PC-9 (cell line): ENCODE measurements around the gene PCDHB7. TPM values are rescaled to one million over a fixed set of nuclear protein-coding genes. Genes with fewer than 3 reads are reported as not detected.
A peak's percentile ranks its signal among the peaks of the same experiment; 100 is the strongest.
"Not testable (repeated sequence)": the region's sequence is repeated elsewhere in the genome, so short reads cannot be mapped to it uniquely, and the experiment has no call there.

Source experiments
- Bru-seq: library from RNA; stranded (reverse); fragments of 400-500 nt; gene quantifications from one replicate; lab custom pipeline; 2021; lab: Mats Ljungman, UMichigan
- BruChase-seq, 2 experiments: library from RNA; stranded (reverse); fragments of 400-500 nt; gene quantifications; one replicate each; lab custom pipeline; 2021; lab: Mats Ljungman, UMichigan
- BruUV-seq: library from RNA; stranded (reverse); fragments of 400-500 nt; replicated peaks from 2 replicates; lab custom pipeline; 2021; lab: Mats Ljungman, UMichigan
- CTCF ChIA-PET: fragments of 300-600 bp; sonication (Branson Sonifier 250); formaldehyde crosslinking; loops from one replicate; lab custom pipeline; 2022; ENCODE audit warnings: antibody characterized with exemption; lab: Charles Lee
- POLR2A ChIA-PET: fragments of 300-600 bp; sonication (Branson Sonifier 250); formaldehyde crosslinking; loops from one replicate; lab custom pipeline; 2022; ENCODE audit warnings: antibody characterized with exemption; ENCODE audit not compliant: unreplicated experiment; lab: Charles Lee
- DNase-seq, 2 experiments: peaks; one replicate each; pipeline versions ENCODE4 v3.0.0 to v3.0.0-alpha.2; 2015 to 2022; ENCODE audit warnings: mixed read lengths in 1 of 2
- H2AFZ ChIP-seq: fragments of 200-600 bp; sonication (generic); 2 replicates; pipeline ENCODE4 v1.8.1; 2017; ENCODE audit warnings: antibody characterized with exemption
- H3F3A ChIP-seq: fragments of 200-600 bp; sonication (generic); 2 replicates; pipeline ENCODE4 v1.8.1; 2017; ENCODE audit warnings: antibody characterized with exemption, mild to moderate bottlenecking, low read depth; ENCODE audit not compliant: insufficient read depth
- H3K27ac ChIP-seq: fragments of 200-600 bp; sonication (generic); 2 replicates; pipeline ENCODE4 v1.6.1; 2016; ENCODE audit warnings: mixed run types
- H3K27me3 ChIP-seq: fragments of 200-600 bp; sonication (generic); 2 replicates; pipeline ENCODE4 v1.6.1; 2016; ENCODE audit warnings: low read depth, mixed run types; ENCODE audit not compliant: insufficient read depth
- H3K36me3 ChIP-seq: fragments of 200-600 bp; sonication (generic); 2 replicates; pipeline ENCODE4 v1.6.1; 2016; ENCODE audit warnings: low read depth, mixed run types
- H3K4me1 ChIP-seq: fragments of 200-600 bp; sonication (generic); replicated peaks from 2 replicates; pipeline ENCODE4 v1.6.1; 2016; ENCODE audit warnings: mixed run types; ENCODE audit not compliant: insufficient read depth
- H3K4me2 ChIP-seq: fragments of 200-600 bp; sonication (generic); 2 replicates; pipeline ENCODE4 v1.6.1; 2017; ENCODE audit warnings: mixed run types
- H3K4me3 ChIP-seq: fragments of 200-600 bp; sonication (generic); 2 replicates; pipeline ENCODE4 v1.6.1; 2016; ENCODE audit warnings: mixed run types
- H3K79me2 ChIP-seq: fragments of 200-600 bp; sonication (generic); 2 replicates; pipeline ENCODE4 v1.6.1; 2017; ENCODE audit warnings: low read depth, mixed run types
- H3K9me2 ChIP-seq: fragments of 200-600 bp; sonication (generic); 2 replicates; pipeline ENCODE4 v1.8.1; 2017; ENCODE audit warnings: mild to moderate bottlenecking; ENCODE audit not compliant: insufficient read depth
- H3K9me3 ChIP-seq: fragments of 200-600 bp; sonication (generic); 2 replicates; pipeline ENCODE4 v1.8.1; 2016; ENCODE audit warnings: low read depth; ENCODE audit not compliant: insufficient read depth
- H4K20me1 ChIP-seq: fragments of 200-600 bp; sonication (generic); 2 replicates; pipeline ENCODE4 v1.8.1; 2017; ENCODE audit not compliant: insufficient read depth
- EZH2 ChIP-seq: fragments of 200-600 bp; sonication (generic); IDR thresholded peaks from 2 replicates; pipeline ENCODE4 v1.8.0; 2017; ENCODE audit warnings: antibody characterized with exemption, low read depth
- intact Hi-C: fragments of 100-400 bp; cut with micrococcal nuclease; formaldehyde crosslinking; loops from one replicate; pipeline ENCODE4 v1.10.0; 2022; ENCODE audit not compliant: unreplicated experiment
- long read RNA-seq: library from polyadenylated mRNA; stranded (forward); transcript quantifications from one replicate; pipeline ENCODE4 v2.0.0, GENCODE V29; 2022
- total RNA-seq: library from RNA; stranded (reverse); gene quantifications from 2 replicates; pipeline ENCODE4 v1.2.3, GENCODE V29; 2021
- TF ChIP-seq, protein P1 (sequence below): fragments of 200-600 bp; sonication (generic); conservative IDR thresholded peaks from 2 replicates; pipeline ENCODE4 v1.6.1; 2017; ENCODE audit warnings: mixed run types, antibody characterized with exemption, mild to moderate bottlenecking, moderate library complexity

PCDHB7 gene
- total RNA-seq (not detected in 2 replicates), Bru-seq, nascent RNA (not detected), BruChase-seq, experiment 1, labeled RNA remaining after a 2-hour chase (percentile 12 among the genes with signal in this experiment), BruChase-seq, experiment 2, labeled RNA remaining after a 6-hour chase (not detected)
- long read RNA-seq = 0 reads

DNA sequence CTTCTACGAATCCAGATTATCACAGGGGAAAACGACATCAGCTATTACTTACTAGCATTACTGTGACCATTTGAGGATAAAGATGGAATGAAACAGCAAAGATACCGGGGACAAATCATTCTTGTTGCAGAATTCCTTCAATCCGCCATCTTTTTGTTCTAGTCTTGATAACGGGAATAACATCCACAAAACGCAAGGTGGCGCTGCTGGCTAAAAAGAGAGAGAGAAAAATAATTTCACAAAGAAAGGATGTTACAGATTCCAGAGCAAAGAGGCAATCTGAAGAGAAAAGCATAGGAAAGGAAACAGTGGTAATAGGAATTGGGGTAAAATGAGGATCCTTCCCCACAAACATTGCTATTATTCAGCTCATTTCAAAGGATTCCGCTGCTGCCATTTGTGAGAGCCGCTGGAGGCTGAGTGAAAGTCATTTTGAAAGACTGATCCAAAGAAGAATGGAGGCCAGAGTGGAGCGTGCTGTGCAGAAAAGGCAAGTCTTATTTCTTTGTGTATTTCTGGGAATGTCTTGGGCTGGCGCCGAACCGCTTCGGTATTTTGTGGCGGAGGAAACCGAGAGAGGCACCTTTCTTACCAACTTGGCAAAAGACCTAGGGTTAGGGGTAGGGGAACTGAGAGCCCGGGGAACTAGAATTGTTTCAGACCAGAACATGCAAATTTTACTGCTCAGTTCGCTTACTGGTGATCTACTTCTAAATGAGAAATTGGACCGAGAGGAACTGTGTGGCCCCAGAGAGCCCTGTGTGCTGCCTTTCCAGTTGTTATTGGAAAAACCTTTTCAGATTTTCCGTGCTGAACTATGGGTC lies at the start of gene PCDHB7:
TSS of gene PCDHB7 (plus strand) at position 264 of the 824 bp plus-strand sequence. CDS start at position 456, 192 bp downstream.
- ChIA-PET CTCF (no interaction called here), POLR2A (no interaction called here)
- Histone ChIP-seq H3K4me1 (no peaks in the 10 kb centered on the region), H3K36me3 (no peaks in the 10 kb centered on the region), H4K20me1 (no peaks in the 10 kb centered on the region), H3F3A (no peaks in the 10 kb centered on the region), H3K27me3 (no peaks in the 10 kb centered on the region), H2AFZ (no peak within 1 kb of the TSS), H3K4me3 (no peak within 1 kb of the TSS), H3K4me2 (no peak within 1 kb of the TSS), H3K9me3 (peaks cover 4% of the 10 kb centered on the region; the same call in 1 of the 2 replicates), H3K27ac (no peak within 1 kb of the TSS), H3K9me2 (no peaks in the 10 kb centered on the region), H3K79me2 (no peaks in the 10 kb centered on the region)
- DNase-seq = peak in 1 of 2 experiments; percentile 10
- BruUV-seq = no TSS peak
- TF ChIP-seq, protein P1, sequence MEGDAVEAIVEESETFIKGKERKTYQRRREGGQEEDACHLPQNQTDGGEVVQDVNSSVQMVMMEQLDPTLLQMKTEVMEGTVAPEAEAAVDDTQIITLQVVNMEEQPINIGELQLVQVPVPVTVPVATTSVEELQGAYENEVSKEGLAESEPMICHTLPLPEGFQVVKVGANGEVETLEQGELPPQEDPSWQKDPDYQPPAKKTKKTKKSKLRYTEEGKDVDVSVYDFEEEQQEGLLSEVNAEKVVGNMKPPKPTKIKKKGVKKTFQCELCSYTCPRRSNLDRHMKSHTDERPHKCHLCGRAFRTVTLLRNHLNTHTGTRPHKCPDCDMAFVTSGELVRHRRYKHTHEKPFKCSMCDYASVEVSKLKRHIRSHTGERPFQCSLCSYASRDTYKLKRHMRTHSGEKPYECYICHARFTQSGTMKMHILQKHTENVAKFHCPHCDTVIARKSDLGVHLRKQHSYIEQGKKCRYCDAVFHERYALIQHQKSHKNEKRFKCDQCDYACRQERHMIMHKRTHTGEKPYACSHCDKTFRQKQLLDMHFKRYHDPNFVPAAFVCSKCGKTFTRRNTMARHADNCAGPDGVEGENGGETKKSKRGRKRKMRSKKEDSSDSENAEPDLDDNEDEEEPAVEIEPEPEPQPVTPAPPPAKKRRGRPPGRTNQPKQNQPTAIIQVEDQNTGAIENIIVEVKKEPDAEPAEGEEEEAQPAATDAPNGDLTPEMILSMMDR = peak; percentile 59
- TF ChIP-seq EZH2 = no peak
- intact Hi-C loops = no loop called here

DNA sequence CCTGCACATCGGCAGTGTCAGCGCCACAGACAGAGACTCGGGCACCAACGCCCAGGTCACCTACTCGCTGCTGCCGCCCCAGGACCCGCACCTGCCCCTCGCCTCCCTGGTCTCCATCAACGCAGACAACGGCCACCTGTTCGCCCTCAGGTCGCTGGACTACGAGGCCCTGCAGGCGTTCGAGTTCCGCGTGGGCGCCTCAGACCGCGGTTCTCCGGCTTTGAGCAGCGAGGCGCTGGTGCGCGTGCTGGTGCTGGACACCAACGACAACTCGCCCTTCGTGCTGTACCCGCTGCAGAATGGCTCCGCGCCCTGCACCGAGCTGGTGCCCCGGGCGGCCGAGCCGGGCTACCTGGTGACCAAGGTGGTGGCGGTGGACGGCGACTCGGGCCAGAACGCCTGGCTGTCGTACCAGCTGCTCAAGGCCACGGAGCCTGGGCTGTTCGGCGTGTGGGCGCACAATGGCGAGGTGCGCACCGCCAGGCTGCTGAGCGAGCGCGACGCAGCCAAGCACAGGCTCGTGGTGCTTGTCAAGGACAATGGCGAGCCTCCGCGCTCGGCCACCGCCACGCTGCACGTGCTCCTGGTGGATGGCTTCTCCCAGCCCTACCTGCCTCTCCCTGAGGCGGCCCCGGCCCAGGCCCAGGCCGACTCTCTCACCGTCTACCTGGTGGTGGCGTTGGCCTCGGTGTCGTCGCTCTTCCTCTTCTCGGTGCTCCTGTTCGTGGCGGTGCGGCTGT lies 48.9 kb upstream of the PCDHB7 start:
- BruUV-seq, POLR2A ChIA-PET, H3K27me3 ChIP-seq, H3F3A ChIP-seq, H3K4me3 ChIP-seq, H3K36me3 ChIP-seq, H3K4me1 ChIP-seq, DNase-seq, intact Hi-C loops, CTCF ChIA-PET, H3K4me2 ChIP-seq, H3K9me2 ChIP-seq, H2AFZ ChIP-seq, H3K9me3 ChIP-seq, H4K20me1 ChIP-seq, H3K27ac ChIP-seq, H3K79me2 ChIP-seq: not testable (repeated sequence)

DNA sequence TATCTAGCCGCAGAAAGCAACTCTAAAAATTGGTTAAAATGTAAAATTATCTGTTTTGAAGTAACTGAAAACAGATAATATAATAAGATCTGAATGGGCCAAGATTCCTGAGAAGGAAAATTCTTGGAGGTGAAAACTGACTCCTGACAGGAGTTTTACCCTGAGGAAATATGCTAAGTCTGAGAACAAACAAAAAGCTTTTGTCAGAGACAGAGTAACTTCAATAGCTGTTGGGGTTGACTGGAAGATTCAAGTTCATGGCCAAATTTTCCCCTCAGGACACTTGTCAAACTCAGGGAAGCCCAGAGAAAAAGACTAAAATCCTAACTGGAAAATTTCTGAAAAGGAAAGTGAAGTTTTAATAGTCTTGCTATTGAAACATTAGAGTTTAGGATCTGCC lies 45.1 kb upstream of the PCDHB7 start:
- H3K27me3 ChIP-seq = no peaks in the 10 kb centered on the region
- no peaks in the 10 kb centered on the region for H3F3A ChIP-seq
- no peak overlapping the region for H3K4me3 ChIP-seq
- H3K9me3 ChIP-seq = no peaks in the 10 kb centered on the region
- ChIA-PET CTCF (no interaction called here), POLR2A (no interaction called here)
- H3K4me1 ChIP-seq = no peaks in the 10 kb centered on the region
- H3K9me2 ChIP-seq = no peaks in the 10 kb centered on the region
- no peak overlapping the region for H3K27ac ChIP-seq
- BruUV-seq = no TSS peak
- intact Hi-C loops = no loop called here
- no peaks in the 10 kb centered on the region for H3K79me2 ChIP-seq
- H4K20me1 ChIP-seq = no peaks in the 10 kb centered on the region
- no peak for DNase-seq
- TF ChIP-seq, protein P1 = no peak
- no peak for TF ChIP-seq EZH2
- H3K36me3 ChIP-seq = no peaks in the 10 kb centered on the region
- no peak overlapping the region for H3K4me2 ChIP-seq
- H2AFZ ChIP-seq = no peak overlapping the region
